GM18867 (cell line): ENCODE results near the gene LRRC2.
"Not testable (repeated sequence)": the region's sequence is repeated elsewhere in the genome, so short reads cannot be mapped to it uniquely, and the experiment has no call there.

Source experiments
- ATAC-seq: cut with Tn5 transposase; IDR thresholded peaks from one replicate; pipeline ENCODE4 v1.9.1; 2021; ENCODE audit warnings: mild to moderate bottlenecking, moderate library complexity; ENCODE audit not compliant: unreplicated experiment

Gene LRRC2

DNA sequence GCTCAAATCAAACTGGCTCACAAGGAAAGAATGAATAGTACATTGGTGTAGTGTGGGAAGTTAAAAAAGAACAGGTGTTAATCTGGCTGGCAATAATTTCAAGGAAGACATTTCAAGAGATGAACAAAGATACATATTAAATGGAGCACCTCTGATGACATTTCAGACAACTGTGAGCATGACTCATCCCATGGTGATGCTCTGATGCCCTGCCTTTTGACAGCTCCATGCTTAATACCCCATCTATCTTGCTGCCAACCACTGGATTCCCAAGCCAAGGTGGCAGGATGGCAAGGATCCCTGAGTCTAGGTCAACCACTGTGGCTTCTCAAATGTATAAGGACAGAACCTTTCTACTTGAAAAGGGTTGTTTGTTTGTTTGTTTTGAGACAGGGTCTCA, 29.3 kb downstream of the LRRC2 start:
- ATAC-seq = no peak

GRCh38 chr3:46535746-46536145, 30.4 kb downstream of the LRRC2 start:
- ATAC-seq = no peak

GRCh38 chr3:46533091-46533490, 33.0 kb downstream of the LRRC2 start:
- ATAC-seq = no peak

GRCh38 chr3:46527239-46527638, 38.9 kb downstream of the LRRC2 start:
- no peak for ATAC-seq

- ATAC-seq = no peak
Observed at GRCh38 chr3:46524832-46525231, 41.3 kb downstream of the LRRC2 start.

DNA sequence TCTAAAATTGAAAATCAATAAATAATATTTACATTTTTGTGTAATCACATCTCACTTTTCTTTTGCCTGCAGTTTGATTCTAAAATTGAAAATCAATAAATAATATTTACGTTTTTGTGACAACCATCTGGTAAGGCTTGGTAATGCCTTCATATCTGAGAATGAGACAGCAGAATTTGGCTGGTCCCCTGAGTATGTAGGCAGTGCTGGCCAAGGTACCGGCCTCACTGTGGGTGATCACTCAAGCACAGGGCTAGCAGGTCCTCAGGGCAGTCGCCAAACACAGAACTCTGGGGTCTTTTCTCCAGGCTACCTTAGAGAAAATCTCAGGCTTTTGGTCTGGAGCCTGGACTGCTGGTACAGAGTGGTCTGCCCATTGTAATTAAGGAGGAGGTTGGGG, 42.1 kb downstream of the LRRC2 start:
- ATAC-seq = no peak

GRCh38 chr3:46523556-46523955, 42.5 kb downstream of the LRRC2 start:
- no peak for ATAC-seq

DNA sequence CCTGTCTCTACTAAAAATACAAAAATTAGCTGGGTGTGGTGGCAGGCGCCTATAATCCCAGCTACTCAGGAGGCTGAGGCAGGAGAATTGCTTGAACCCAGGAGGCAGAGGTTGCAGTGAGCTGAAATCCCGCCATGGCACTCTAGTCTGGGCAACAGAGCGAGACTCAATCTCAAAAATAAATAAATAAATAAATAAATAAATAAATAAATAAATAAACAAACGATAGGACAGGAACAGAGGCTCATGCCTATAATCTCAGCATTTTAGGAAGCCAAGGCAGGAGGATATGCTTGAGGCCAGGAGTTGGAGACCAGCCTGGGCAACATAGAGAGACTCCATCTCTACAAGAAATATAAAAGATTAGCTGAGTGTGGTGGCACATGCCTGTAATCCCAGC, 43.9 kb downstream of the LRRC2 start:
- ATAC-seq = not testable (repeated sequence)

DNA sequence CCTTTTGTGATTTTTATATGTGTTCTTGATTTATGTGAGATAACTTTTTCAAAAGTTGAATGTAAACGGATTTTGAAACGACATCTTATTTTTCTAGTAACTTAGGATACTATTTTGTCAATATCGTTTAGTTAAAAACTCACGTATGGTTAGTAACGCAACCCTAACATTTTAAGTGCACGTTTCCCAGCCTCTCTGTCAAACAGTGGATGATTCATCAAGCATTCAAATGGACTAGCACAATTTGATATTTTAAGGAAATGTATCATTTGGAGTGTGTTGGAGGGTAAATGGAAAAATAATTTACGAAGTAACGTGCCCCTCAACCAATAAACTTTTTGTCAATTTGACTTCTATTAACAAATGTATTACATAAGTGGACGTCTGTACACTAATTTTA, 45.0 kb downstream of the LRRC2 start:
- no peak for ATAC-seq

DNA sequence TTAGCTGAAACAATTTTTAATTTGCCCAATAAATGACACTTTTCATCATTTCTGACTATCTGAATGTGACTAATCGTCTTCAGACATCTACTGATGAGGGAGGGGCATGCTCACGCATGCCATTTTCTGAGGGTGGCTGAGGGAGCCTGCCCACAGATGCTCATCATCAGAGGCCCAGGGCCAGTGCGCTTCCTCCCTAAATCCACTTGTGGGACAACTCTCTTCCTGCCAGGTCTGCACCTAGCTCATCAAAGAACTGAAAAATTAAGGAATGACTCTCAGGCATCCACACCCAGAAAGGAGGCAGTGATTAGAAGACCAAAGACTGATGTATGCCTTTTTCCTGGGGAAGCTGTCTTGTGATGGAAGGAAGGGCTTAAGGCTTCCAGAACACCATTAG, 45.6 kb downstream of the LRRC2 start:
- no peak for ATAC-seq

DNA sequence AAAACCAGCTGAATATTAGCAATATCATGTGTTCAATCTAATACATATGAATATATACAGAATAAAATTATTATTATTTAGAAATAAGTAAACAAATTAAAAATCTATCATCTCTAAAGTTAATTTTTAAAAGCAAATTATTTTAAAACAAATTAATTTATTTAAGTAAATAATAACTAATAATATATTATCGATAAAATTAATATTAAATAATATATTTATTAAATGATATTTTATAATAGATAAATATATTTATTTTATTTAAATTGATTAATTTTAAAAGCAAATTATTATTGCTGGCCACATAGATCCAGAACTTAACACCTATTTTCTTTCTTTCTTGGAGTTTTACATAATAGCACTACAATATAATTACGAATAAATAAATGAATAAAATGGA, 46.1 kb downstream of the LRRC2 start:
- no peak for ATAC-seq

DNA sequence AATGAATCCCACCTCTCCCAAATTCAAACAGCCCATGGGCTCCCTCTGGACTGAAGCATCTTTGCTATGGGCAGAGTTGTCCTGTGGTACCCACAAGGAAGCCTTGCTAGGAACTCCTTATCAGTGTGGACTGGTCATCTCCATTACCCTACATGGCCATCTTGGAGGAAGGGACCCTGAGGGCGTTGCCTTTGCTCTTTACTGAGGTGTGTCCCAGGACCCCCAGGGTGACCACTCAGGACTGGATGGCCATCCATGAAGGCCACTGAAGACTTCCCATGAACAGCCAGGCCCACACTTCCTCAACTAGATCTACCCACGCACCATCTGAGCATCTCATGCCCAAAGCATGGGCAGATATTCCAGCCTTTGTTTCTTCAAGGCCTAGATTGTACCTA, 48.3 kb downstream of the LRRC2 start:
- no peak for ATAC-seq

DNA sequence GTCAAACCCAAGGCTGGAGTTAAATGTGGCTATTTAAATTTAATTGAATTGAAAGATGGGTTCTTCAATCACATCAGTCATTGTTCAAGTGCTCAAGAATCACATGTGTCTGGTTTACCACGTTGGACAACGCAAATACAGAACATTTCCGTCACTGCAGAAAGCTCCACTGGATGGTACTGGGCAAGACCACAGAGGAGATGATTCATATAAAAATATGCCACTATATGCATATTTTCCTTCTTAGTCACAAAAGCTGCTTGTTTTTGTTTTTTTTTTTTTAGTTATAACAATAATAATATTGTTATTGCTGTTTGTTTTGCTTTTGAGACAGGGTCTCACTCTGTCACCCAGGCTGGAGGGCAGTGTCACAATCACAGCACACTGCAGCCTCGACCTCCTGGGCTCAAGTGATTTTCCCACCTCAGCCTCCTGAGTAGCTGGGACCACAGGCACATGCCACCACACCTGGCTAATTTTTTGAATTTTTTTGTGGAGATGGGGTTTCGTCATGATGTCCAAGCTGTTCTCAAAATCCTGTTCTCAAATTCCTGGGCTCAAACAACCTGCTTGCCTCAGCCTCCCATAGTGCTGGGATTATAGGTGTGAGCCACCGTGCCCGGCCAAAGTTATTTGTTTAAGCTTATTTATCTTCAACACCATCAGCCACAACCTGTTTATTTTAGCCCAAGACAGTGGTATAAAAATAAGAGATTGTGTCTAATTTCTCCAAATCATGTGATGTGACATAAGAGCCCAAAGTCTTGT, 48.9 kb downstream of the LRRC2 start:
- no peak for ATAC-seq

DNA sequence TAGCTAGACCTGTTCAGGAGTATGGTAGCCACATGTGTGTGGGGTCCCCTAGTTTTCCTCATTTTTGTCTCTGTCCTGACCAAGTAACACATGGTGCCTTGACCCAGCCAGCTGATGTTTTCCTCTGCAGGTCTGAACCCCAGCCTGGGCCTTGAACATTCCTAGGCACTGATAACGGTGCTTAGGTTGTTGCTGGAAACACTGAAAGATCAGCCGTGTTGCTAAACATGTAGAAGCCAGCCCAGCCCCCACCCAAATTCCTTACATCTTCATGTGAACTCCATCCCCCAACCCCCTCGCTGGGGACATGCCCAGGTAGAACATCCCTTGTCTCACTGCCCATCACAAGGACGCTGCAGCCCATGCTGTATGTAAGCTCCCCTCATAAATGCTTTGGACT, 49.6 kb downstream of the LRRC2 start:
- no peak for ATAC-seq

GRCh38 chr3:46512191-46512749, 53.8 kb downstream of the LRRC2 start:
- ATAC-seq = no peak

DNA sequence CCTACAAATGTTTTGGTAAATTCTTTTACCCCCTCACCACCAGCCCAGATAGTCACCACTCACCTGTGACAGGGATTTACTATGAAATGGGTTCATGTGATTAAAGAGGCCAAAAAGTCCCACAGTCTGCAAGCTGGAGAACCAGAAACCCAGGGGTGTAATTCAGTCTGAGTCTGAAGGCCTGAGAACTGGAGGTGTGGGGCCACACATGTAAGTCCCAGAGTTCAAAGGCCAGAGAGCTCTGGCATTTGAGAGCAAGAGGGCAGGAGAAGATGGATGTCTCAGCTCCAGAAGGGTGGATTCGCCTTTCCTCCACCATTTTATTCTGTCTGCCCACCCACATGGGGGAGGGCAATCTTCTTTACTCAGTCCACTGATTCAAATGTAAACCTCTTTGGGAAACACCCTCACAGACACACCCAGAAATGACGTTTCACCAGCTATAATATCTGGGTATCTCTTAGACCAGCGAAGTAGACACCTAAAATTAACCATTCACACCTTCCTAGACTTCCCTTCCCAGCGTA, 56.4 kb downstream of the LRRC2 start:
- no peak for ATAC-seq

GRCh38 chr3:46508850-46509591, 57.1 kb downstream of the LRRC2 start:
- no peak for ATAC-seq

DNA sequence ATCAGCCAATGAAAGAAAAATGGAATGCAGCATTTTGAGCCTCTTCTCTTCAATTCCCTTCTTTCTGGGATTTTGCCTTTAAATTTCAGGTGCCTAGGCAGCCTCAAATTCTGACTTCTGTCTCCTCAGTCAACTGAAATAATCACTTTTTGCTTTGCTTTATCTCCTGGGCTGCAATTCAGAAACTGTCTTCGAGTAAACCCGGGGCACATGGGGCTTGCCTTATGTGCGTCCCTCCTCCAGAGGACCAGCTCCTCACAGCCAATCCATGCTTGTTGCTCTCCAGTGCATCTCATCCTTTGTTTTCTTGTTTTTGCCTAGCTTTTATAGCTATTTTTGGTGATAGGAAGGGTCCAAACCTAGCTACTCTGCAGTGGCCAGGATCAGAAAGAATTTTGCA, 59.6 kb downstream of the LRRC2 start:
- ATAC-seq = no peak

- no peak for ATAC-seq
Observed at GRCh38 chr3:46505953-46506352, 60.1 kb downstream of the LRRC2 start.

DNA sequence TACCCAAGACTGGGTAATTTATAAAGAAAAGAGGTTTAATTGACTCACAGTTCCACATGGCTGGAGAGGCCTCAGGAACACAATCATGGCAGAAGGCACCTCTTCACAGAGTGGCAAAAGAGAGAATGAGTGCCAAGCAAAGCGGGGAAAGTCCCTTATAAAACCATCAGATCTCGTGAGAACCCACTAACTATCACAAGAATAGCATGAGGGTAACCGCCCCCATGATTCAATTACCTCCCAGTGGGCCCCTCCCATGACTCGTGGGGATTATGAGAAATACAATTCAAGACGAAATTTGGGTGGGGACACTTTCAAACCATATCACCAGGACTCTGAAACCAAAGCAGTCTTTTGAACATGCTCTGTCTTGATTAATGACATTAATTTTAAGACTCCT, 61.3 kb downstream of the LRRC2 start:
- ATAC-seq = no peak

DNA sequence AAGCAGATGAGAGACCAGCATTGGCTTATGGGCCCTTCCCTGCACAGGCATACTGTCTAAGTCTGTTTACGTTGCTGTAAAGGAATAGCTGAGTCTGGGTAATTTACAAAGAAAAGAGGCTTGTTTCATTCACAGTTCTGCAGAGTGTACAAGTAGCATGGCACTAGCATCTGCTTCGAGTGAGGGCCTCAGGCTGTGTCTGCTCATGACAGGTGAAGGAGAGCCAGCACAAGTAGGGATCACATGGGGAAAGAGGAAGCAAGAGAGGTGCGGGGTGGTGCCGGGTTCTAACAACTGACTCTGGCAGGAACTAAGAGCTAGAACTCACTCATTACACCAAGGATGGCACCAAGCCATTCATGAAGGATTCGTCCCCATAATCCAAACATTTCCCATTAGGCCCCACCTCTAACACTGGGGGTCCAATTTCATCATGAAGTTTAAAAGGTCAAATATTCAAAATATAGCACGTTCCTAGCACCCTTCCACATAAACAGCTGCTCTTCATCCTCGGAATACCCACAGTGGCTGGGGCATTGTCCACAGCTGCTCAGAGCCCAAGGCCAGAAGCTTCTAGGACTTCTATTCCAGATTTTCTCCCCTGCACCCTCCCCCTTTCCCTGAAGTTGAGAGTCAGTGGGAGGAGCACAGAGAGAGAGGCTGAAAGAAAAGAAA, 62.8 kb downstream of the LRRC2 start:
- no peak for ATAC-seq
